Body of pancreas (tissue), 4 donors: ENCODE data around the gene ERMP1.

Experiments used
- POLR2A ChIP-seq, 3 donors: fragments of 450-650 bp; IDR thresholded peaks; one replicate each; pipeline ENCODE4 v1.6.1; 2016; ENCODE audit warnings: antibody characterized with exemption in 3 of 3, mild to moderate bottlenecking in 2 of 3
- TF ChIP-seq, protein P1 (sequence below), 7 experiments: fragments of 450-650 bp in 4 of 7; fragments of 200-600 bp in 3 of 7; sonication (generic) in 3 of 7; IDR thresholded peaks; one replicate each; pipeline ENCODE4 v1.5.1; 2016 to 2019; ENCODE audit warnings: antibody characterized with exemption in 7 of 7

- TF ChIP-seq, protein P1, sequence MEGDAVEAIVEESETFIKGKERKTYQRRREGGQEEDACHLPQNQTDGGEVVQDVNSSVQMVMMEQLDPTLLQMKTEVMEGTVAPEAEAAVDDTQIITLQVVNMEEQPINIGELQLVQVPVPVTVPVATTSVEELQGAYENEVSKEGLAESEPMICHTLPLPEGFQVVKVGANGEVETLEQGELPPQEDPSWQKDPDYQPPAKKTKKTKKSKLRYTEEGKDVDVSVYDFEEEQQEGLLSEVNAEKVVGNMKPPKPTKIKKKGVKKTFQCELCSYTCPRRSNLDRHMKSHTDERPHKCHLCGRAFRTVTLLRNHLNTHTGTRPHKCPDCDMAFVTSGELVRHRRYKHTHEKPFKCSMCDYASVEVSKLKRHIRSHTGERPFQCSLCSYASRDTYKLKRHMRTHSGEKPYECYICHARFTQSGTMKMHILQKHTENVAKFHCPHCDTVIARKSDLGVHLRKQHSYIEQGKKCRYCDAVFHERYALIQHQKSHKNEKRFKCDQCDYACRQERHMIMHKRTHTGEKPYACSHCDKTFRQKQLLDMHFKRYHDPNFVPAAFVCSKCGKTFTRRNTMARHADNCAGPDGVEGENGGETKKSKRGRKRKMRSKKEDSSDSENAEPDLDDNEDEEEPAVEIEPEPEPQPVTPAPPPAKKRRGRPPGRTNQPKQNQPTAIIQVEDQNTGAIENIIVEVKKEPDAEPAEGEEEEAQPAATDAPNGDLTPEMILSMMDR (IDR thresholded peaks at IDR 0.05), result no peak
- no peak for TF ChIP-seq POLR2A (IDR thresholded peaks at IDR 0.05)
Measured at GRCh38 chr9:5796298-5796697, 36.6 kb downstream of the ERMP1 start.
